Stimulated activated effector memory CD8-positive, alpha-beta T cell treated with anti-CD3 and anti-CD28 coated beads, Interleukin-12 subunit alpha, Interleukin-12 subunit beta, amount 100 ng/mL, for 72 hours (primary cell): ENCODE results near the gene ITPR3.
A peak's percentile ranks its signal among the peaks of the same experiment; 100 is the strongest.

Experiments used
- ATAC-seq: fragments of 150-1000 bp; cut with Tn5 transposase; 2 replicates; pipeline ENCODE4 v1.10.0; 2021
- DNase-seq, 2 donors: peaks; one replicate each; pipeline ENCODE4 v3.0.0; 2021 to 2022; ENCODE audit warnings: low spot score in 2 of 2
- H3K27ac Mint-ChIP-seq: one replicate; pipeline ENCODE4 v1.8.0; 2022; ENCODE audit warnings: mild to moderate bottlenecking, mixed read lengths
- H3K36me3 Mint-ChIP-seq: one replicate; pipeline ENCODE4 v1.8.0; 2022; ENCODE audit warnings: mild to moderate bottlenecking, mixed read lengths
- H3K4me1 Mint-ChIP-seq: one replicate; pipeline ENCODE4 v1.8.0; 2022; ENCODE audit warnings: mixed read lengths
- H3K4me3 Mint-ChIP-seq: one replicate; pipeline ENCODE4 v1.8.0; 2022; ENCODE audit warnings: mild to moderate bottlenecking, mixed read lengths
- H3K9me3 Mint-ChIP-seq: one replicate; pipeline ENCODE4 v1.8.0; 2022; ENCODE audit warnings: mixed read lengths

ITPR3 gene

DNA sequence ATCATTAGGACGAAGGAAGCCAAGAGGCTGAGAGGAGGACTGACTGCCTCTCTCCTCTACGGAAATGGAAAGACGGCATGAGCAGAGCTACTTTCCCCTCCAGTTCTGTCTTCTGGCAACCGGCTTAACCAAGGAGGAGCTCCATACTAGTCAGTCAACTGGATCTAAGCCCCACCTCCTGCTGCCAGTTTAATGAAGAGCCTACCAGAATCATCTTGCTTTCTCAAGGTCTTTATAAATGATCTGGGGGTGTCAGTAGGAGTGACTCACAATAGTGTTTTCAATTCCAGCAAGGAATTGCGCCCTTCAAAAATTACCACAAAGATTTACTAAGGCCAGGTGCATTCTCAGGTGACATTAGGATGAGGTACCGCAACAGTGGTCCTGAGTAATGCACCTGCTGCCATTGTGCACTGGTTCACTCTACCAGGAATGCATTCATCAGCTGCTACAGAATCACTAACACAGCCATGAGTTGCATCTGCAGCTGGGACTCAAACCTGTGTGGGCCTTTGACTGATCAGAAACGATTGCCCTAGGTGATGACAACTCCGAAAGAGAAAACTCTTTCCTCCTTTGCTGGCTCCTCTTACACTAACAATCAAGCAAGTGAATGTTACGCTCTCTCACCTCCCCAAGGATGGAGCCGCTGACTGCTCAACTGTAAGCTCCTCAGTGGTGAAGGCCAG lies 87.5 kb downstream of the ITPR3 start:
- peak overlapping the region; percentile 26 for H3K27ac Mint-ChIP-seq
- peaks cover 35% of the 10 kb centered on the region for H3K4me1 Mint-ChIP-seq
- DNase-seq (no peak), ATAC-seq (no peak)
- H3K4me3 Mint-ChIP-seq = no peak overlapping the region
- H3K36me3 Mint-ChIP-seq = peaks cover 59% of the 10 kb centered on the region
- no peaks in the 10 kb centered on the region for H3K9me3 Mint-ChIP-seq

DNA sequence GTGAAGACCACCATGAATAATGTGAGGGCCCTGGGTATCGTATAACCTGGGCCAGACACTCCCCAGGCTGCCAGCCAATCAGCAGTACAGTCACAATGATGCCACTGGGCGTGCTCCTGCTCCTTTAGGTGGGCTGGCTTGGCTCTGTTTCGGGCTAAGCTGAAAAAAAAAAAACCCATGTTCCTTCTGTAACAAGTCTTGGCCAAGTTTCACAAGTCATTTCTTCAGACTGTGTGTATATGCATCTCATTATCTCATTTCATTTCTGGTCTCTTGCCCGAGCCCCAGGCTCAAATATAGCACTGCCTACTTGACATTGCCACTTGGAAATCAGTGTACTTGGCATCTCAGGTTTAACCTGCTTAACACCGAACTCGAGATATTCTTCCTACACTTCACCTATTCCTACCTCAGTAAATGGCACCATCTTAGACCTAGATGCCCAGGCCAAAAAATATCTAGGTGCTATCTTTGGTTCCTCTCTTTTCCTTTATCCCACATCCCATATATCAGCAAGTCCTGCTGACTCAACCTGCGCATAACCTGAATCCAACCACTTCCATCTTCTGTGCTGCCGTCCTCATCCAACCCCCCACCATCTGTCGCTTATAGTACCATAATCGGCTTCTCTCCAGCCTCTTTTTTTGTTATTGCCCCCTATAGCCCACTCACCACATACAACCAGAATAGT lies 88.6 kb downstream of the ITPR3 start:
- peaks cover 35% of the 10 kb centered on the region for H3K4me1 Mint-ChIP-seq
- peak overlapping the region; percentile 99 for H3K27ac Mint-ChIP-seq
- H3K36me3 Mint-ChIP-seq = peaks cover 53% of the 10 kb centered on the region
- no peak for ATAC-seq
- no peak for DNase-seq
- H3K4me3 Mint-ChIP-seq = peak overlapping the region; percentile 97
- no peaks in the 10 kb centered on the region for H3K9me3 Mint-ChIP-seq

DNA sequence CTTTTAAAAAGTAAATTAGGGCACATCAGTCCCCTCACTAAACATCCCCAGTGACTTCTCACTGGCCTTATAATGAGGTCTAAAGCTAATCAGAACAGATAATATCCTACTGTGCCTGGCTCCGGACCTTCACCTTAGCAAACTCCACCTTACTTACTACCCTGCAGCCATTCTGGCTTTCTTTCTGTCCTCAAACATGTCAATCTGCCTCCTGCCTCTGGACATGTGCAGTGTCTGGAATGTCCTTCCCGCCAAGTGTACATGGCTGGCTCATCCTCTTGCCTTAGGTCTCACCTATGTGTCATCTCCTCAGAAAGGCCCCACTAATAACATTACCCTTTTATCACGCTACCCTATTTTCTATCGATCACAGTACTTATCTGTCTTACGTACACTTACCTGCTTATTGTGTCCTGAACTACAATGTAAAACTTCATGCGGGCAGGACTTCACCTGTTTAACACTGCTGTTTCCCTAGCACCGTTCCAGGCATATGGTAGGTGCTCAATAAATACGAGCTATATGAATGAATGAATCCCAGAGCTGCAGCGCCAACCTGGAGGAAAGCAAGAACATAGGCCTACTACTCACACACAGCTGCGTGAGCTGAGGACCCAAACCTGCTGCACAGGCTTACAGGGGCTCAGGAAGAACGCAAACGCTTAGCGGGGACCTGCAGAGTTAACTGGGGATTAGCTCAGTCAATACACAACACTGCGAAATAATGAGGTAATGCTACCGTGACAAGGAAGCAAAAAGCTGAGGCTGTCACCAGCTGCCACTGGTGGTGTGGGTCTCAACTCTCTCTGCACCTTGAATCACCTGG lies 89.4 kb downstream of the ITPR3 start:
- DNase-seq (no peak), ATAC-seq (no peak)
- H3K4me3 Mint-ChIP-seq = peak overlapping the region; percentile 97

DNA sequence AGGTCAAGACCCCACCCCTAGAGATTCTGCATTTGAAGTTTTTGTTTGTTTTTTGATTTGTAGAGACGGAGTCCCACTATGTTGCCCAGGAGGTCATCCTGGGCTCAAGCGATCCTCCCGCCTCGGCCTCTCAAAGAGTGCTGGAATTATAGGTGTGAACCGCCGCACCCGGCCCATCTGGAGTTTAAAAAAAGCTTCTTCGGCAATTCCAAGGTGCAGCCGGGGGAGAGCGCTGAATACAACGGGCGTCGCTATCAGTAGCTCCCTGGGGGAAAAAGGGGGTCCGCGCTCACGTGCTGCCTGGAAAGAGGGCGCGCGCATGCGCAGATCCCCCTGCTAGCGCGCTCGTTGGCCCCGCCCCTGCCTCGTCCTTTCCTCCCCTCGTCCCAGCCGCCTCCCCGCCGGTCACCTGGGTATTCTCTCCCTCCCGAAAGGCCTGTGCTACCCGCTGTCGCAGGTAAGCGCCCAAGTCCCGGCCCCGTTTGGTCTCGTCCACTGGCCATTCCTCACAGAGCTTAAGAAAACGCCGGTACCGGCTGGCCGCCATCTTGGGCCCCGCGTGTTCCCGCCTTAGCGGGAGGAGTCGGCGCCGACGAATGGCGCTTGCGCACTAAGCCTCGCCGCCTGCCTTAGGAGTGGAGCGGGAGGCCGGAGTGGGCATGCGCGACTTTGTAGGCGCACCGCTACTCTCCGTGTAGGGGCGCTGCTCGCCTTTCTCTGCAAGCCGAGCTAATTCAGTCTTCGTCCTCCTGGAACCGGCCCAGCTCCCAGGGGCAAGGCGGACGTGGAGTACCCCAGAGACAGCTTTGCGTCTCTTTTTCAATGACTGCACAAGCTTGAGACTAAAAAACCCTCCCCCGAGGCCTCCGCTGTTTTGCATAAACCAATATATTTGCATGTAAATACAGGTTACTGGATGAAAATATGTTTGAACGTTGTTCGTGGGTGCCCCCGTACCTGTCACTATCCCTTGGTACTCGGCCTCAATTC lies 90.3 kb downstream of the ITPR3 start, which contains the start of gene UQCC2:
Gene UQCC2 (minus strand): TSS at position 561 of the 990 bp plus-strand sequence. CDS start 14 bp downstream, at position 547.
- no peaks in the 10 kb centered on the region for H3K9me3 Mint-ChIP-seq
- peak within 1 kb of the TSS; percentile 97 for H3K4me3 Mint-ChIP-seq
- H3K36me3 Mint-ChIP-seq = peaks cover 47% of the 10 kb centered on the region
- peak within 1 kb of the TSS; percentile 99 for H3K27ac Mint-ChIP-seq
- ATAC-seq = peak; percentile 96
- DNase-seq = peak; percentile 95 to 97
- H3K4me1 Mint-ChIP-seq = peaks cover 32% of the 10 kb centered on the region

More for the DNA sequence above, 89.4 kb downstream of the ITPR3 start:
- Mint-ChIP-seq H3K9me3 (no peaks in the 10 kb centered on the region), H3K27ac (peak overlapping the region; percentile 99), H3K4me1 (peaks cover 35% of the 10 kb centered on the region), H3K36me3 (peaks cover 52% of the 10 kb centered on the region)

DNA sequence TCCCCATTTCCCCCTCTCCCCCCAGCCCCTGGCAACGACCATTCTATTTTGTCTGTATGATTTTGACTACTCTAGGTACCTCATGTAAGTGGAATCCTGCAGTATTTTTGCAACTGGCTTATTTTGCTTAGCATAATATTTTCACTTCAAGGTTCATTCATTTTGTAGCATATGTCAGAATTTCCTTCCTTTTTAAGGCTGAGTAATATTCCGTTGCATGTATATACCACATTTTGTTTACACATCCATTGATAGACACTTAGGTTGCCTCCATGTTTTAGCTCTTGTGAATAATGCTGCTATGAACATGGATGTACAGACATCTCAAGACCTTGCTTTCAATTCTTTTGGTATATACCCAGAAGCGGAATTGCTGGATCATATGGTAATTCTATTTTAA lies 91.8 kb downstream of the ITPR3 start:
- H3K4me1 Mint-ChIP-seq = peaks cover 30% of the 10 kb centered on the region
- H3K36me3 Mint-ChIP-seq = peaks cover 43% of the 10 kb centered on the region
- DNase-seq = no peak
- no peak overlapping the region for H3K4me3 Mint-ChIP-seq
- H3K27ac Mint-ChIP-seq = no peak overlapping the region
- no peaks in the 10 kb centered on the region for H3K9me3 Mint-ChIP-seq
- no peak for ATAC-seq

DNA sequence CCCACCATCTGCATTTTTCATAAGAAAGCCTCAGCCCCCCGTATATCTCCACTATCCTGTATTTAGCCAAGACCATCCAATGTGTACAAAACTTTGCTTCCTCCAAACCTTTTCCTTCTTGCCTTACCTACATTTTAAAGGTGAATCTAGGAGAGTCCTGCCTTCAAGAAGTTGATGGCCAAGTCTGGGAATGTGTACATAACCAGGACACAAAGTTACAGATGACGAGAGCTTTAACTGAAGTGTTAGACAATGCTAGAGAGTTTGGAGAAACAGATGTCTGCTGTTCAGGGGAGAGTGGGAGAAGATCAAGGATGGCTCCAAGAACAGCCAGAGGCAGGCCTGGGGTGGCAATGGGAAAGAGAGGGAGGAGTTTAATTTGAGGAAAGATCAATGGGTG lies 92.7 kb downstream of the ITPR3 start:
- DNase-seq (no peak), ATAC-seq (no peak)
- Mint-ChIP-seq H3K27ac (no peak overlapping the region), H3K9me3 (no peaks in the 10 kb centered on the region), H3K36me3 (peaks cover 34% of the 10 kb centered on the region), H3K4me1 (peaks cover 30% of the 10 kb centered on the region), H3K4me3 (no peak overlapping the region)

DNA sequence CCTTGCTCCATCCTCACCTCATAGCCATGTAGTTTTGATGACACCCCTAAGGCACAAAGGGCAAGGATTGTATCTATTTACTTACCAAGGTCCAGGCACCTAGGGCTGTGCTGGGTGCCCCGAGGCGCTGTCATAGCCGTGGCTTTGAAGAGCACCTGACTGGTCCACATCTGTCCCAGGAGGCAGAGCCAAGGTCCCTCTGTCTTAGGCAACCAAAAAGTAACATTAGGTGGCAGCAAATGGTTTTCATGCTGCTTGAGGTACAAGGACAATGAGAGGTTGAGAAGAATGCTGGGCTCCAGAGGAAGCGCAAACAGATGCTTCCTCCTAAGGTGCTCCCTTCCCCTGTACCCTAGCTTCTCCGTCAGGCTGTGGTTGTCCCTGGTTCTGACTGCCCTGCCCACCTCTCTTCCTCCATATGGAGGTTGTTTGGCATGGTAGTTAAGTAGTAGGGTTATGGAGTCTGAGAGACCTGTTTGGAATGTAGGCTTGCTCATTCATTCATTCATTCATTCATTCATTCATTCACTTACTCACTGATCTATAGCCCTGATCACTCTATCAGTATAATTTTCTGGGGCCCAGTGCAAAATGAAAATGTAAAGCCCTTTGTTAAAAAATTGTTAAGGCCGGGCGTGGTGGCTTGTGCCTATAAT lies 93.4 kb downstream of the ITPR3 start:
- ATAC-seq (no peak), DNase-seq (no peak)
- no peaks in the 10 kb centered on the region for H3K9me3 Mint-ChIP-seq
- peaks cover 24% of the 10 kb centered on the region for H3K4me1 Mint-ChIP-seq
- H3K36me3 Mint-ChIP-seq = peaks cover 27% of the 10 kb centered on the region
- H3K27ac Mint-ChIP-seq = no peak overlapping the region
- no peak overlapping the region for H3K4me3 Mint-ChIP-seq

DNA sequence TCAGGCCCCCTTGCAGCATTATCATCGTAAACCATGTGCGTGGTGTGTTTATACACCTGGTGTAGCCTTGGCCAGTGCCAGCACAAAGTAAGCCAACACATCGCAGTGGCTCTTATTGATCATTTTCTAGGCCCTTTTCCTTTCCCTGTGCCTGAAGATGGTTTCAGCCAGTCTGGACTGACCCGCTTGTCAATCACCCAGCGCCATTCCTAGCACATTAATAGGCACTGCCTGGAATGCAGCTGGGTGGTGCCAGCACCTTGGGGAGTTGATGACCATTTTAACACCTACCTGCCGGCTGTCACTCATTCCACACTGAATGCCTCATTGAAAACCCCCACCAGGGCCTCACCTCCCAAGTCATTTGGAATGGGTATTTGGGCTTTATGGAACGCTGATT lies 95.3 kb downstream of the ITPR3 start:
- H3K36me3 Mint-ChIP-seq = peaks cover 8% of the 10 kb centered on the region
- DNase-seq (no peak), ATAC-seq (no peak)
- no peak overlapping the region for H3K27ac Mint-ChIP-seq
- no peaks in the 10 kb centered on the region for H3K9me3 Mint-ChIP-seq
- peaks cover 9% of the 10 kb centered on the region for H3K4me1 Mint-ChIP-seq
- no peak overlapping the region for H3K4me3 Mint-ChIP-seq

DNA sequence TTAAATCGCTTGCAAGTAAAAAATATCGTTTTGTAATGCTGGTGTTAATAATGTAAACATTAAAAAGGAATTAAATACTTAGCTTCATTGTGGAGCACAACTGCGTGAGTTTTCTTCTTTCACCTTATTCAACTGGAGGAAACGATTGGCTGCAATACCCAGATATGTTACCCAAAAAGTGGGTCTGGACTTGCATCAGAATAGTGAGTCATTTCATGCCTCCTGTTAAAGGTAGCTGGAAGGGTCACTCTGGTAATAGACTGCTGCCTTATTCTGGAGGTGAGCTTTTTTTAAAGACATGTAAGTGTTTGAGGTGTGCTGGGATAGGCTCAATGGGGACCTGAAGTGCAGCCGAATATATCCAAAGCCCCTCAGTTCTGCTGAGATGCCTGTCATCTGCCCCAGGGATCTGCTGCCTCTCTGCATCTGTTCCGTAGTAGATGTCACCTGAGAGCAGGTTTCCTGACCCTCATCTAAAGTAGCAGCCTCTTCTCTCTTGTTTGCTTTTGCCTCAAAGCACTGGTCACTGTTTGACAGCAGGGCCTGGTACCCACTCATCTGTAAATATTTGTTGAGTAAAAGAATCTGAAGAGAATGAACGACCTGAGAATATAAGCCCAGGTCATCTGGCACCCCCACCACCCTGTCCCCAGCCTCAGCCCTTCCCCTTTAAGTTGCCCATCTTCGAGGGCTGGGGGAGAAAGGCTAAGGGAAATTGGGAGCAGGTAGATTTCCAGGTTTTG lies 95.9 kb downstream of the ITPR3 start:
- H3K9me3 Mint-ChIP-seq = no peaks in the 10 kb centered on the region
- peaks cover 1% of the 10 kb centered on the region for H3K36me3 Mint-ChIP-seq
- DNase-seq (no peak), ATAC-seq (no peak)
- H3K4me1 Mint-ChIP-seq = peaks cover 2% of the 10 kb centered on the region
- no peak overlapping the region for H3K4me3 Mint-ChIP-seq
- H3K27ac Mint-ChIP-seq = no peak overlapping the region

DNA sequence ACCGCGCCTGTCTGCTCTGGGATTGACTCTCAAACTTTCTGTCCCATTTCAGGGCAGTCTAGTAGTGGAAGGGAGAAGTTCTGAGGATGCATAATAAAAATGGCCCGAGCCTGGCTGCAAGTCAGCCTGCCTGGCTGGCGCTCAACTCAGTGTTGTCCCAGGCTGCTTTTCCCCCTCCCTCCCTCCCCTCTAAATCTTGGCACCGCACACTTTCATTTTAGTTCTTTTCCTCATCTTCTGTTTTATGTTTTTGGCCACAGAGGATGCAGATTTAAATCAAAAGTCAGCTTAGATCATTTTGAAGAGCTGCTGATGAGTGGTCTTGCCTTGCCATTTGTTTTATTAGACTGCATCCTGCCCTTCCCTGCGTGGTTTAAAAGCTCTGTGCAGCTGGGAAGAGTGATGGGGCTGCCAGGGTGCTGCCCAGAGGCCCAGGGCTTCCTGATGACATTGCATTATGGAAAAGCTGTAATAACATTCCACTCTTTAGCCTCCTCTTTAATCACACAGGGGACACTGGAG lies 96.9 kb downstream of the ITPR3 start:
- H3K9me3 Mint-ChIP-seq = no peaks in the 10 kb centered on the region
- ATAC-seq (no peak), DNase-seq (no peak)
- no peak overlapping the region for H3K4me3 Mint-ChIP-seq
- no peaks in the 10 kb centered on the region for H3K36me3 Mint-ChIP-seq
- H3K27ac Mint-ChIP-seq = no peak overlapping the region
- H3K4me1 Mint-ChIP-seq = no peaks in the 10 kb centered on the region

DNA sequence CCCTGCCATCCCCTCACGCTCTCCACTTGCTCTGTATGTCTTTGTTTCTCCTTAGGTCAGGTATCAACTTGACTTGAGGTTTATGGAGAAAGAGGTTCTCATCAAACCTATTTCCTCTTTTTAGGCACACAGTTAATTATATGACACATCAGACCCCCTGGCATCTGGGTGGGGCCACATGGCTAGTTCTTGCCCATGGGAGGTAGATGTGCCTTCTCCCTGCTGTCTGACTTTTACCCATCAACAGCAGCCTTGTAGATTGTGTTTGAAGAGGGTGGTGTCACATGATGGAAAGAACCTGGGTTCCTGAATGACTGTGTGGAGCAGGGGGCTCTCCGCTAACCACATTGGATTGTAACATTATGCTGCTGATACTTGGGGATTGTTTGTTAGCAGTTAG lies 97.6 kb downstream of the ITPR3 start:
- H3K4me1 Mint-ChIP-seq = no peaks in the 10 kb centered on the region
- H3K36me3 Mint-ChIP-seq = no peaks in the 10 kb centered on the region
- no peaks in the 10 kb centered on the region for H3K9me3 Mint-ChIP-seq
- no peak overlapping the region for H3K27ac Mint-ChIP-seq
- no peak overlapping the region for H3K4me3 Mint-ChIP-seq
- peak; percentile 52 for ATAC-seq
- no peak for DNase-seq

DNA sequence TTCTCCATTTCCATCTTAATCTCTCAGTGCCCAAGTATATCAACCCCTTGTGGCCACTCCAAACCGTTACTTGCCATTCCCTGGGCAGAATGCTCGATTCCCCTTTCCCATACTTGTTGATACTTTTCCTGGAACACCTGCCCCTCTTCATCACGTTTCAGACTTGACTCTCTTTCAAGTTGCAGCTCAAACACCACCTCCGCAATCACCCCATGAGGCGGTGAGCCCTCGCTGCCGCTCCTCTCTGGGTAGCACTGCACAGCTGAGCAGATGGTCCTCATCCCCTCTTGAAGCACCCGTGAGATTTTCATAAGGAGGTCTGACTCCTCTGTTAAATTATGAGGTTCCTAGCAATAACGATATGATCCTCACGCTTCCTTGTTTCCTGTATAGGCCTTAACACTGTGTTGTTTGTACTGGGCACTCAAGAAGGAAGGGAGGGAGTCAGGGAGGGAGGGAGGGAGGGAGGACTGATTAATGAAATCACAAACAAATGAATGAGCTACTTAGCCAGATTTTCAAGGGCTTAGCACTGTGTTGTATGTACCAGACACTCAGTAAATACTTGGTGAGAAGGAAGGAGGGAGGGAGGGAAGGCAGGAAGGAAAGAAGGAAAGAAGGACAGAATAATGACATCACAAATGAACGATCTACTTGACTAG lies 98.3 kb downstream of the ITPR3 start:
- H3K4me3 Mint-ChIP-seq = no peak overlapping the region
- no peaks in the 10 kb centered on the region for H3K36me3 Mint-ChIP-seq
- DNase-seq = no peak
- ATAC-seq = no peak
- H3K4me1 Mint-ChIP-seq = no peaks in the 10 kb centered on the region
- no peak overlapping the region for H3K27ac Mint-ChIP-seq
- no peaks in the 10 kb centered on the region for H3K9me3 Mint-ChIP-seq

DNA sequence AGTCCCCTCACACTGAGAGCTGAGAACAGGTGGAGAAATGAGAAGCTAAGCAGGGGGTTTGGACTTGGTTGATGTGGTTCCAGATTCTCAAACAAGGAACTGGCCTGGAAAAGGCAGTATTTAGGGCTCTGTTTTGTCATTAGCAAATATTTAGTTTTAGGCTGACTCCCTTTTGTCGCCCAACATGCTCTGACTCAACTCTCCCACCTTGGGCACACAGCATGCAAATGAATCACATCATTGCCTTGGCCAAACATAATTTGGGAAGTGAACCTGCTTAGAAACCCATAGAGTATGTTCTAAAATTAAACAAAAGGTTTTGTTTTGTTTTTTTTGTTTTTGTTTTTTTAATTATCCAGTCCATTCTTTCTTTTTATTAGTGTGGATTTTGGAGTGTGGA lies 99.9 kb downstream of the ITPR3 start:
- Mint-ChIP-seq H3K4me1 (no peaks in the 10 kb centered on the region), H3K36me3 (no peaks in the 10 kb centered on the region), H3K27ac (no peak overlapping the region), H3K4me3 (no peak overlapping the region), H3K9me3 (no peaks in the 10 kb centered on the region)
- DNase-seq (no peak), ATAC-seq (no peak)
